GM12891 (cell line): ENCODE results near the gene CYP4F8.
A peak's percentile ranks its signal among the peaks of the same experiment; 100 is the strongest.
"Not testable (repeated sequence)": the region's sequence is repeated elsewhere in the genome, so short reads cannot be mapped to it uniquely, and the experiment has no call there.

Source experiments
- DNase-seq: peaks from one replicate; pipeline ENCODE4 v3.0.0; 2011; ENCODE audit warnings: low spot score; ENCODE audit not compliant: insufficient read length
- FAIRE-seq: peaks from 2 replicates; lab custom pipeline; 2011; peaks lifted over from hg19 to GRCh38; lab: Jason Lieb, UNC
- PAX5 ChIP-seq: IDR thresholded peaks from 2 replicates; pipeline ENCODE4 v1.6.1; 2011; ENCODE audit warnings: low read length, moderate library complexity, mild to moderate bottlenecking; ENCODE audit not compliant: insufficient read depth, severe bottlenecking
- POLR2A ChIP-seq: IDR thresholded peaks from 2 replicates; pipeline ENCODE4 v1.6.1; 2011; ENCODE audit warnings: low read depth, low read length, control low read depth
- POLR2AphosphoS5 ChIP-seq: IDR thresholded peaks from 2 replicates; pipeline ENCODE4 v1.6.1; 2011; ENCODE audit warnings: low read depth, low read length, control low read depth
- POU2F2 ChIP-seq: IDR thresholded peaks from 2 replicates; pipeline ENCODE4 v1.6.1; 2011; ENCODE audit warnings: low read depth, mild to moderate bottlenecking, control low read depth, low read length, moderate library complexity
- SPI1 ChIP-seq: IDR thresholded peaks from 2 replicates; pipeline ENCODE4 v1.6.1; 2011; ENCODE audit warnings: low read depth, low read length, control low read depth
- TAF1 ChIP-seq: IDR thresholded peaks from 2 replicates; pipeline ENCODE4 v1.6.1; 2011; ENCODE audit warnings: low read depth, low read length, control low read depth

Gene CYP4F8

DNA sequence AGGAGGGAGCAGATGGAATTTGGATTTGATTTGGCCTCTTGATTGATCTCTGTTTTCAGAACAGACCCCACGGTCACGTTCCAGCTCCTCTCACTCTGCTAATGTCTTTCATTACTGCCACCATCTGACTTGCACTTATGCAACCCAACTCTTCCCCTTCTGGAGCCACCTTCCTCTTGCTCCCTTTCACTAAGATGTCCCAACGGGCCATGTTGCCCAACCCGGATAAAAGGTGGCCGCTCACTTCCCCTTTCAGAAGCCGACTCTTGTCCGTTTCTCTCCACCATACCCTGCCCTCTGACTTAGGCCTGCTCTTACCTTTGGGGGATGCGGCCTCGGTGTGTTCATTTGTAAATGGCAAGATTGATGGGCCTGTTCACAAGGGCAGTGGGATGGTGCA is 27.4 kb upstream of the CYP4F8 start:
- DNase-seq (no peak), FAIRE-seq (no peak)
- TF ChIP-seq POLR2A (no peak), SPI1 (peak; percentile 51), PAX5 (no peak)

GRCh38 chr19:15588265-15588664 is 26.8 kb upstream of the CYP4F8 start:
- TF ChIP-seq TAF1, result no peak
- TF ChIP-seq POU2F2, result no peak
- no peak for TF ChIP-seq POLR2AphosphoS5
- no peak for TF ChIP-seq PAX5
- TF ChIP-seq POLR2A, result no peak
- TF ChIP-seq SPI1, result no peak
- FAIRE-seq (no peak), DNase-seq (no peak)

GRCh38 chr19:15589760-15590451 is 25.1 kb upstream of the CYP4F8 start:
- FAIRE-seq (no peak), DNase-seq (no peak)
- no peak for TF ChIP-seq POU2F2

- no peak for DNase-seq
- TF ChIP-seq PAX5 (no peak), POLR2AphosphoS5 (no peak), TAF1 (no peak), POLR2A (no peak), SPI1 (no peak), POU2F2 (no peak)
- FAIRE-seq, result no peak
Observed at GRCh38 chr19:15591796-15592195, 23.2 kb upstream of the CYP4F8 start.

- not testable (repeated sequence) for DNase-seq, FAIRE-seq
Observed at GRCh38 chr19:15592506-15592905, 22.5 kb upstream of the CYP4F8 start.

- not testable (repeated sequence) for FAIRE-seq, DNase-seq
Observed at GRCh38 chr19:15593766-15594165, 21.3 kb upstream of the CYP4F8 start.

DNA sequence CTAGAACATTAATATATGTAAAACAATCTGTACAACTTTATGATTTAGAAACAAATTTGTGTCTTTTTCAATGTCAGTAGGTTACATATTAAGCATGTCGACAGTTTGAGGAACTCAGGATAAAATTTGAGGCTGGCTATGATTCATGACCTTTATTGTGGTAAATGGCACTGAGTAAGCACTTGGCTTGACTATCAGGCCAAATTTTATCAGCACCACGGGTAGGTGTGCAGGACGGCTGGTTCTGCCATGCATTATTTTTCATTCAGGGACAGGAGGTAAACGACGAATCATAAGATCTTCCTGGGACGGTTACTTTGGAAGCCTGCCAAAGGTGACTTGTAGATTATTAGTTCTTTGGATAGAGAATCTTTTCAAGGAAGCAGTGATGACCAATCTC is 19.9 kb upstream of the CYP4F8 start:
- no peak for DNase-seq
- no peak for FAIRE-seq

GRCh38 chr19:15607978-15608925 is 6.8 kb upstream of the CYP4F8 start:
- DNase-seq, FAIRE-seq: not testable (repeated sequence)

More for the DNA sequence above, 19.9 kb upstream of the CYP4F8 start:
- TF ChIP-seq POLR2AphosphoS5, result no peak
- TF ChIP-seq POLR2A, result no peak
- no peak for TF ChIP-seq POU2F2
- no peak for TF ChIP-seq PAX5
- no peak for TF ChIP-seq SPI1
- TF ChIP-seq TAF1, result no peak

DNA sequence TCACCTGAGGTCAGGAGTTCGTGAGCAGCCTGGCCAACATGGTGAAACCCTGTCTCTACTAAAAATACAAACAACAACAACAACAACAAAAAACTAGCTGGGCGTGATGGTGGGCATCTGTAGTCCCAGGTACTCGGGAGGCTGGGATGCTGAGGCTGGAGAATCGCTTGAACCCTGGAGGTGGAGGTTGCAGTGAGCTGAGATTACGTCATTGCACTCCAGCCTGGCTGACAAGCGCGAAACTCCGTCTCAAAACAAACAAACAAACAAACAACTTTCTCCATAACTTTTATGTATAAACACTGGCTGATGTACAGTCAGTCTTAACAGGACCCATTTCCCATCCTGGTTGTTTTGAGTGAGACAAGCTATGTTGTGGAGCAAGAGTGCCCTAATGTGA is 5.8 kb upstream of the CYP4F8 start:
- no peak for TF ChIP-seq POU2F2
- no peak for TF ChIP-seq POLR2A
- DNase-seq (no peak), FAIRE-seq (no peak)

DNA sequence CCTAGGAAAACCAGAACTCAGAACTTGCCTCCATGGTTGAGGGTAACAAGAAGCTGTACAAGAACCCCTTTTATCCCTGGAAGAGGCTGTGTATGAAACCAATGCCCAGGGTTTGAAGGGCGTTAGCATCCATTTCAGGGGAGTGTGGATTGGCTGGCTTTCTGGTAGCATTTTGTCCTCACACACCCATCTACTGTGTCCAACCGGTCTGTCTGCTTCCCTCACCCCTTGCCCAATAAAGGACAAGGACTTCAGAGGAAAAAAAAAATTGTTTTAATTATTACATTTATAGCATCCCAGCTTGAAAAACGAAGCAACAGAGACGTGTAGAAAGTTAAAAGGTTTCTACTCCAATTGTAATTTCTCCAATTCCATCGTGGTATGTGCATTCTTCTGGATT is 2.7 kb upstream of the CYP4F8 start:
- DNase-seq, result no peak
- TF ChIP-seq PAX5 (no peak), TAF1 (no peak), POLR2AphosphoS5 (no peak), SPI1 (no peak), POU2F2 (no peak), POLR2A (no peak)
- no peak for FAIRE-seq

- FAIRE-seq (no peak), DNase-seq (no peak)
- TF ChIP-seq POU2F2 (no peak), POLR2A (no peak), SPI1 (no peak), POLR2AphosphoS5 (no peak), PAX5 (no peak), TAF1 (no peak)
Observed at GRCh38 chr19:15613338-15613737, 1.7 kb upstream of the CYP4F8 start.

- TF ChIP-seq POLR2A (no peak), PAX5 (no peak), TAF1 (no peak), SPI1 (no peak), POU2F2 (no peak), POLR2AphosphoS5 (no peak)
- FAIRE-seq (no peak), DNase-seq (no peak)
Observed at GRCh38 chr19:15615526-15615925, 508 bp downstream of the CYP4F8 start.
